HG03139 (cell line): Measurements from ENCODE around the gene BRIP1.
"Not testable (repeated sequence)": the region's sequence is repeated elsewhere in the genome, so short reads cannot be mapped to it uniquely, and the experiment has no call there.

Source experiments
- ATAC-seq: cut with Tn5 transposase; IDR thresholded peaks from one replicate; pipeline ENCODE4 v1.9.1; 2021; ENCODE audit not compliant: unreplicated experiment

Gene BRIP1

DNA sequence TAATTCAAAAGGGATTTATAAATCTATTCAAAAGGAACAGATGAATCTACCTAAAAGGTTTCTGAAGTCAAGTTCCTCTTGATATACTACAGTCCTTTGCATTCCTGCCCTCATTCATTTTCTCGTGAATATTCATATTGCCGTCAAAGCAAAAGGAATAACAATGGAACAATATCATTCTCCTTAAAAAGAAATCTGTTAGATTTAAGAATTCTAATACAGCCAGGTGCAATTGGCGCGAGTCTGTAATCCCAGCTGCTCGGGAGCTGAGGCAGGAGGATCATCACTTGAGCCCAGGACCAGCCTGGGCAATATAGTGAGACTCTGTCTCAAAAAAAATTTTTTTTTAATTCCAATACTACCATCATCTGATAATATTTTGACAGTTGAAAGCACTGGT, 130.3 kb downstream of the BRIP1 start:
- ATAC-seq, result no peak

DNA sequence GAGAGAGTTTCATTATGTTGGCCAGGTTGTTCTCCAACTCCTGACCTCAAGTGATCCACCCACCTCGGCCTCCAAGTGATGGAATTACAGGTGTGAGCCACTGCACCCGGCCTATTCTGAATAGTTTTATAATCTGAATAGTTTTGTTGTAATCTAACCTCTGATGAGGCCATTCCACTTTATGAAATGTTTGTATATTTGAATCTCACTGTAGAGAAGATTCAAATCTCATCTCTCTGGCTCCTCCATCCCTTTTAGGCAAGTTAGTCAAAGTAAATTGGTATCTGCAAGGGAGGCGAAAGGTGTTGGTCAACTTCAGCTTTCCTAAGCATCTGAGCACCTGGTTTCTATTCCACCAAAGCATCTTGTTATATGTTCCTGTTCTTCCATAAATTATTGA, 131.2 kb downstream of the BRIP1 start:
- ATAC-seq, result no peak

DNA sequence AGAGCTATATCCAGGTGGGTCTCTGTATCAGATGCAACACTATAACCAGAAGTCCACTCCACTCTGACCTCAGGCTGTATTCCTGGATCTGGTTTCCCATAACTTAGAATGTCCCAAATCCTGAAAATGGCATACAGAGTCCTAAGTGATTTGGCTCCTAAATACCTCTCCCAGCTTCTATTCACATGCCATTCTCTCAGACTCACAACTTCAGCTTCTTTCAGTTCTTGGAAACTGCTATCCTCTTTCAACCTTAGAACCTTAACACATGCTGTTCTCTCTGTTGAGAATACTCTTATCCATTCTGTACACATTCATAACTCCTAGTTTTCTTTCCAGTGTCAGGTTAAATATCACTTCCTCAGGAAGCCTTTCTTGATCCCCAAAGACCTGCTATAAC, 132.0 kb downstream of the BRIP1 start:
- ATAC-seq, result no peak

DNA sequence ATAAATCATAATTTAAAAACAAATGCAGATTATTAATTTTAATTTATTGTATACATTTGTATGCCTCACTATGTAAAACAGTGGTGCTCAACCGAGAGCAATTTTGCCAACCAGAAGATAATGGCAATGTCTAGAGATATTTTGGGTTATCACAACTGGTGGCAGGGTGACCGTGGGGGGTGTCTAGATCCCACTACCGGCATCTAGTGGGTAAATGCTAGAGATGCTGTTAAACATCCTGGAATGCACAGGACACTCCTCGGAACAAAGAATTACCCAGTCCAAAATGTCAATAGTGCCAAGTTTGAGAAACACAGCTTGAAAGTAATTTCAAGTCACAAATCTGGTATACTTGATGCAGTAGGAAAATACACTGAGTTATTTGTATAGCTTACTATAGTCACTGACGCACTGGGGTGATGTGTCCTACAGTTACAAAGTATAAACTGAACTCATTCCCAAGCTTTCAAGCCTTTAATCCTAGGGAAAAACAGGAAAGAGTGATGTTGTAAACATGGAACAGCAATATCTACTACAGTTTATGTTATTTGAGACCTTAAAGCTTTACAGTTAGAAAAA, 133.5 kb downstream of the BRIP1 start:
- no peak for ATAC-seq

DNA sequence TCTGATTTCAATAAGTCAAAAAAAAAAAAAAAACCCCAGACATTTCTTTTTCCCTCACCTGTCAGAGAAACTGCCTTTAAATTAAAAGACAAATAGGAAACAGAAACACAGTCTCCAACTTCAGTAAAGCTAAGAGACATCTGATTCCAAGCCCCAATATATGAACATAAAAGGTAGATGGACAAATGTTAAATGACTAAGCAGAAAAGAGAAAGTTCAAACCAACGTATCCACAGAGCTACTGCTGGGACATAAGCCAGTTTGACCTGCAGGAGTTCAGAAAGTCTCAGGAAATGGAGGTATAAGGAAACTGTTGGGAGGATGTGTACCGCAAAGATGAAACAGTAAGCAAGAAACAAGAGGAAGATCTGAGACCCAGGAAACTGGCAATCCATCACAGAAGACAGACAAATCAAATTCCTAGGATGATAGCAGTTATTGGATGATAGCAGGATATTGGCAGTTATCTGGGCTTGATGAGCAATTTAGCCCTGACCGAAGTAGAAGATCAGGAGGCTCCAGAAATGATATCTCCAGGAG, 135.0 kb downstream of the BRIP1 start:
- ATAC-seq, result no peak

DNA sequence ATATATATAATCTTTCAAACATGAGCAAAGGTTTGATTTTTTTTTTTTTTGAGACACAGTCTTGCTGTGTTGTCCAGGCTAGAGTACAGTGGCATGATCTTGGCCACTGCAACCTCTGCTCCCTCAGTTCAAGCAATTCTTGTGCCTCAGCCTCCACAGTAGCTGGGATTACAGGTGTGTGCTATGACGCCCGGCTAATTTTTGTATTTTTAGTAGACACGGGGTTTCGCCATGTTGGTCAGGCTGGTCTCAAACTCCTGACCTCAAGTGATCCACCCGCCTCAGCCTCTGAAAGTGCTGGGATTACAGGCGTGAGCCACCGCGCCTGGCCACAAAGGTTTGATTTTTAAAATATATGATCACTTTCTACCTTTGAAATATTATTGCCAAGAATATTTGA, 135.5 kb downstream of the BRIP1 start:
- not testable (repeated sequence) for ATAC-seq

DNA sequence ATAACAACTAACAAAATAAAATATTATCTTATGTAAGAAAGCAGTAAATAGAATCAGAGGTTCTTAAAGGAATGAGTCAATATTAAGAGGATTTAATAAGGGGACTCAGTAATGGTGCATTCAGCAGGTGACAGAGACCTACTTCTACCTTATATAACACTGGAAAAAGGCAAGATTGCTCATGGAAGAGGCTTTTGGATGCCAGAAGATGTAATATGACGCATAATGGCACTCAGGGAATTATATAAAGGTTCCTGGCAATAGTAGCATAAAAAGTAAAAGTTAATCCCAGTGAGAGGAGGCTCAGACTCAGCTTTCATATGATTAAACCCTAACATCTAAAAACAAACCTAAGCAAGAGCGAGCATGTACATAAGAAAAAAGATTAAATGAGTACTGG, 136.4 kb downstream of the BRIP1 start:
- ATAC-seq, result no peak

DNA sequence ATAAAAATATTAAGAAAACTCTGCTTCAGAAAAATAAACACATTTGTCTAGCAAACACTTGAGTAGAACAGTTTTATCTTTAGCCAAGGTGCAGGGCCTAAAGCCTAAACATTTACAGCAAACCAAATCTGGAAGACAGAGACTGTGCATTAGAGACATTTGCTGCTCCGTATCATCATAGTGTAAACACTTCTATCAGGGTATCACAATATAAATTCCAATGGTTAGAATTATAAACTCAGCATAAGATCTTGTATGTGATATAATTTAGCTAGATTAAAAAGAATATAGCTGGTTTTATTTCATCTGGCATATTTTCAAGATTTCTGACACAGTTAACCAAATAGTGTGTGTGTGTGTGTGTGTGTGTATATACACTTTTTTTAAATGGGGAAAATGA, 138.6 kb downstream of the BRIP1 start:
- no peak for ATAC-seq

DNA sequence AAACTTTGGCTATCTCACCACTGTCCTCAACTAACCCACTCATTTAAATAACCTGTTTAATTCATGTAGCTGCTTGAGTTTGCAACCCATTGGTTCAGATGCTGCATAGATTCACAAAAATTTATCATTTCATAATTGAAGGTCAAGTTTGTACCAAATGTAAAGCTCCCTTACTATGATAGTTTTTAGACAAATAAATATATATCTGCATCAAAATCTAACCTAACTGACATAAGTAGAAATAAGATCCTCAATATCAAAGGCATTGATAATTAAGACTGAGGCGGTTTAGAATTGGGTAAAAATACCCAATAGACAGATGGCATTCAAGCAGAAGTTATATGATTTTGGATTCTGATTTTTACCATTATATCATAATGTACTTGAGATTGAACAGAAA, 139.4 kb downstream of the BRIP1 start:
- ATAC-seq, result no peak

DNA sequence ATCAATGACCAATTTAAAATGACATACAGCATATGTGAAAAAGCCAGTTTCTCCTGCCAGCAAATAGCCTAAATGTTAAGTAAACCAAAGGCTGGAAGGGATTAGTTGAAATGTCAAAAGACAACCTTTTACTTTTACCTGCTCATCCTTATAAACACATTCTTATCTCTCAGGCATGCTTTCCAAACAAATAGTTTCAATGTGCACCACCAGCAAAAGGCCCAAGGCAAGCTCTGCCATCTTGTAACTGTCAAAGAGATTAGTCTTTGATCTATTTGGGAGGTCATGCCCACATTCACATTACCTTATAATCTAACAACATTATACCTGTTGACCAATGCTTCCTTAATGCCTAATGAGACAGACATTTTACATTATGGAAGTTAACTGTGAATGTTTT, 140.1 kb downstream of the BRIP1 start:
- ATAC-seq, result no peak

DNA sequence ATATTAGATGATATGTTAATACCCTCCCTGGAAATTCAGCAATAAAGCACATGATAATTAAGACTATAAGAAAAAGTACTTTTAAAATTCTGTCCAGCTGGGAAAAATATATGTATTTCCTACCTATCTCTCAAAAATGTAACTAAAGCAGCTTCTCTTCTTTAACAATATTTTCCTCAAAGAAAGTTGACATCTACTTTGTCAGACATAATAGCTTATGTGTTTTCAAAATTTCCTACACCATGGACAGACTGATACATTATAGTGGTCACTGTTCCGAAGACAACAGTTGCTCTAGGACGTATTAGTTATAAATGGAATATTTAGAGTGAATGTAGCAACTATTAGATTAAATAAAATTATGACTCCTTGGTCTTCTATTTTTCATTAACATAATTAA, 140.9 kb downstream of the BRIP1 start:
- no peak for ATAC-seq

DNA sequence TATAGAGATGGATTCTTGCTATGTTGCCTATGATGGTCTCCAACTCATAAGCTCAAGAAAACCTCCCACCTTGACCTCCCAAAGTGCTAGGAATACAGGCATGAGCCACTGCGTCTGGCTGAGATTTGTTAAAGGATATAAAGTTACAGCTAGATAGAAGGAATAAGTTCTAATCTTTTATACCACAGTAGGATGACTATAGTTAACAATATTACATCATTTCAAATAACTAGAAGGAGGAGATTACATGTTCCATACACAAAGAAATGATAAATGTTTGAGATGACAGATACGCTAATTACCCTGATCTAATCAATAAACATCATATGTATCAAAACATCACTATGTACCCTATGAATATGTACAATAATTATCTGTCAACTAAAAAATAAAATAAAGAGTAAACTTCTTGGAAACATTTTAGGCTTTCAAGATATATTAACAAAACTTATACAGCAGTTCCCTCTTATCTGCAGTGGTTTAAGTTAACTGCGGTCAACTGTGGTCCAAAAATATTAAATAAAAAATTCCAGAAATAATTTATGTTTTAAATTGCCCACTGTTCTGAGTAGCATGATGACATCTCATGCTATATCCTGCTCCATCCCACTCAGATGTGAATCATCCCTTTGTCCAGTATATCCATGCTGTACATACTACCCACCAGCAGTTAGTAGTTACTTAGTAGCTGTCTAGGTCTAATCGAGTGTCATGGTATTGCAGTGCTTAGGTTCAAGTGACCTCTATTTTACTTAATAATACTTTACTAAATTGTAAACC, 143.1 kb downstream of the BRIP1 start:
- ATAC-seq, result no peak

DNA sequence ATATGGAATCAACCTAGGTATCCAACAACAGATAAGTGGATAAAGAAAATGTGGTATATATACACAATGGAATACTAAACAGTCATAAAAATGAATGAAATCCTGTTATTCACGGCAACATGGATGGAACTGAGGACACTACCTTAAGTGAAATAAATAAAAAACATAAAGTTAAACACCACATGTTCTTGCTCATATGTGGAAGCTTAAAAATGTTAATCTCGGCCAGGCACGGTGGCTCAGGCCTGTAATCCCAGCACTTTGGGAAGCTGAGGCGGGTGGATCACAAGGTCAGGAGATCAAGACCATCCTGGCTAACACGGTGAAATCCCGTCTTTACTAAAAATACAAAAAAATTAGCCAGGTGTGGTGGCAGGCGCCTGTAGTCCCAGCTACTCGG, 144.1 kb downstream of the BRIP1 start:
- ATAC-seq, result not testable (repeated sequence)

DNA sequence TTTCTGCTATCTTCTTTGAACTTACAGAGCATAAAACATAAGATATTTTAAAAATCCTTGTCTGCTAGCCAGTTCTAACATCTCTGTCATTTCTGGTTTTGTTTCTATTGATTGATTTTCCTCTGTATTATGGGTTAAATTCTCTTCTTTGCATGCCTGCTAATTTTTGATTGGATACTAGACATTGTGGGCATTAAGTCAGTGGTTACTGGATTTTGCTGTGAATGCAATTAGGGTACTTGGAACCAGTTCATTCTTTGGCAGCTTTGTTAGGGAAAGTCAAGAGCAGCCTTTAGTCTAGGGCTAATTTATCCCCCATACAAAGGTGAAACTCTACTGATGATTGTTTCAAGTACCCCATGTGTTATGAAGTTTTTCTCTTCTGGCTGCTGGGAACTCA, 145.3 kb downstream of the BRIP1 start:
- ATAC-seq, result no peak

DNA sequence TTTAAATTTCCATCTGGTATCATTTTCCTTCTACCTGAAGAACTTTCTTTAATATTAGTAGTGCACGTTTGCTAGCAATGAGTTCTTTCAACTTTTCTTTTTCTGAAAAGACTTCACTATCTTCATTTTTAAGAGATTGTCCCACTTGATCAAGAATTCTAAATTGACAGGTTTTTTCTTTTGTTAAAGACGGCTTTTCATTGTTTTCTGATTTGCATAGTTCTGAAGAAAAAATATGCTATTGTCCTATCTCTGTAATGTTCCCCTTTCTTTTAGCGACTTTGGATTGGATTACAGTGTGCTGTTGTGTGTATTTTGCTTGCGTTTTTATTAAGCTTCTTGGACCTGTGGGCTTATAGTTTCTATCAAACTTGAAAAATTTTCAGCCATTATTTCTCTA, 146.0 kb downstream of the BRIP1 start:
- ATAC-seq, result no peak

DNA sequence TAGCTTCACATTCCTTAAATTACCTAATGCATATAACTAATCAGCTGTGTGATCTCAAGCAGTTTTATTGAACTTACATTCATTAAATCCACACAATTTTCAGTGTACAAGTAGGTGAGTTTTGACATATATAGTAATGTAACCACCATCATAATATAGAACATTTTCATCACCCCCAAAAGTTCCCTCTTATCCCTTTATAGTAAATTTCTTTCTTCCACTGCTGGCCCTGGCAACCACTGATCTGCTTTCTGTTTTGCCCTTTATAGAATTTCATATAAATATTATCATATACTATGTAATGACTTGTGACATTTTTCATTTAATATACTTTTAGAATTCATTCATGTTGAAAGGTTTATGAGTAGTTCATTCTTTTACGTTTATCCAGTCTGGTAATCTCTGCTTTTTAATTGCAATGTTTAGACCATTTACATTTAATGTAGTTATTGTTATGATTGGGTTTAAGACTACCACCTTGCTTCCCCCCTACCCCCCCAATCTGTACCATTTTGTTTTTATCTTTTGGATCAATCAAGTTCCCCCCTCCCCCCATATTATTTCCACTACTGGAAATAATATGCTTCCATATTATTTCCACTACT, 147.0 kb downstream of the BRIP1 start:
- ATAC-seq, result no peak

DNA sequence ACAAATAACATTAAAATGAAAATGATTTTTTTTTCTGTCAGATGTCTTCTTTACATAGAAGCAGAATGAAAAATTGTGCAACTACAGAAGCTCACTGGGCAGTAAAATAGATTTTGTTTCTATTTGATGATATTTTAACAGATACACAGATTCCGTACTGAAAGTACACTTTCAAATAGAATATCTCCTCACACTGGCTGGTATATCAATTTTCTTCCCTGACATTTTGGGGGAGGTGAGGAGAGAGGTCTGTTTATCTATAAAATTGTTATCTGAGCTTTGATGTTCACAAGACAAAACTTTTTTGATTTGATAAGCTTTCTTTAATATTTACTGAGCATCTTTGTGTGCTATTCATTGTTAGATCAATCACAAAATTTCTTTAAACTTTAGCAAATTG, 148.0 kb downstream of the BRIP1 start:
- no peak for ATAC-seq

DNA sequence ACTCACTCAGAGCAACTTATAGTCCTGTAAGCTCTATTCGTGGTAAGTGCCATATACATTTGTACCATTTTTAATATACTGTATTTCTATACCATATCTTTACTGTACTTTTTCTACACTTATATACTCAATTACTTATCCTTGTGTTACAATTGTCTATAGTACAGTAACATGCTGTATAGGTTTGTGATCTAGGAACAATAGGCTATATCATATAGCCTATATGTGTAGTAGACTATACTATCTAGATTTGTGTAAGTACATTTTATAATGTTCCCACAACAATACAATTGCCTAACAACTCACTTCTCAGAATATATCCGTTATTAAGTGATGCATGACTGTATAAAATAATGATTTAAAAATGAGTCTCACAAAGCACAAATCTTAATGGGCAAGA, 149.0 kb downstream of the BRIP1 start:
- no peak for ATAC-seq

DNA sequence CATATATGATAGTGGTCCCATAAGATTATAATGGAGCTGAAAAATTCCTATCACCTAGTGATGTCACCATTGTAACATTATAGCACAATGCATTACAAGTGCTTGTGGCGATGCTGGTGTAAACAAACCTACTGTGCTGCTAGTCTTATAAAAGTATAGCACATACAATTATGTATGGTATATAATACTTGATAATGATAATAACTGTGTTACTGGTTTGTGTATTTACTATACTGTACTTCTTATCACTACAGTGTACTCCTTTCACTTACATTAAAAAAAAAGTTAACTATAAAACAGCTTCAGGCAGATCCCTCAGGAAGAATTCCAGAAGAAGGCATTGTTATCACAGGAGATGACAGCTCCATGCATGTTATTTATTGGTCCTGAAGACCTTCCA, 150.3 kb downstream of the BRIP1 start:
- ATAC-seq, result no peak

DNA sequence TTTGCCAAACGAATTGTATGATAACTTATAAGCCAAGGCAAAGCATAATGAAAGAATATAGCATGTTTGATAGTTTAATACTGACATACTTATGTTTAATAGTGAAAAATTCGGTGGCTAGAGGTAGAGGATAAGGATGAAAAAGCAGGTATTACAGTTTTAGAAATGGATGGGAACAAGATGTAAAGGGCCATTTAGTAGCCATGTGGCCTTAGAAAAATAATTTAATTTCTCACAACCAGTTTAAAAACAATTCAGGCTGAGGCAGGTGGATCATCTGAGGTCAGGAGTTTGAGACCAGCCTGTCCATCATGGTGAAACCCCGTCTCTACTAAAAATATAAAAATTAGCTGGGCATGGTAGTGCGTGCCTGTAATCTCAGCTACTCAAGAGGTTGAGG, 152.8 kb downstream of the BRIP1 start:
- no peak for ATAC-seq

DNA sequence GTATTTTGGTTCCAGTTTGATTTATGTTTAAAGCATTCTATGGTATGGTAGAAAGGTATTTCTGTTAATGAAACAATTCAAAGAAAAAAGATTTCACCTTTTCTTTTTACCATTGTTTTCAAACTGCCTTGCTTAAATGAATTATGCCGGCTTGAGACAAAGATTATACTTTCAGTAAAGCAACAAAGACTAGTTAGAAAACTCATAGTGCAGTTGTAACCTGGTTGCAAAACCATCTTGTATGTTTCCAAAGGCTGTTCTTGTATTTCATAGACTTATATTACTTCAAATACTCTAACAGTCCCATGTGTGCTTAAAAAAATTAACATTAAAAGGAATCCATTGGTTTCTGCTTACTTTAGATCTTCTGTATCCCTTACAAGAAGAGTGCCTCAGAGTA, 153.8 kb downstream of the BRIP1 start:
- ATAC-seq, result no peak

DNA sequence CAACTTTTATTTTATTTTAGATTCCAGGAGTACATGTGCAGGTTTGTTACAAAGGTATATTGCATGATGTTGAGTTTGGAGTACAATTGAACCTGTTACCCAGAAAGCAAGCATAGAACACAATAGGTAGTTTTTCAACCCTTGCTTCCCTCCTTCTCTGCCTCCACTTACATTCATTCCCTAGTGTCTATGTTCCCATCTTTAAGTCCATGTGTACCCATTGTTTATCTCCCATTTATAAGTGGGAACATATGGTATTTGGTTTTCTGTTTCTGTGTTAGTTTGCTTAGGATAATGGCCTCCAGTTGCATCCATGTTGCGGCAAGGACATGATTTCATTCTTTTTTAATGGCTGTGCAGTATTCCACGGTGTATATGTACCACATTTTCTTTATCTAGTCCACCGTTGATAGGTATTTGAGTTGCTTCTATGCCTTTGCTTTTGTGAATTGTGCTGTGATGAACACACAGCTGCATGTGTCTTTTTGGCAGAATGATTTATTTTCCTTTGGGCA, 158.3 kb downstream of the BRIP1 start:
- ATAC-seq, result no peak
